GM12878 (cell line): ENCODE data around the gene AGFG1.

Experiments used
- CTCF ChIP-seq, 3 experiments: IDR thresholded peaks in 2 of 3; conservative IDR thresholded peaks in 1 of 3; 2 replicates each; pipeline ENCODE4 v1.5.1; 2011; ENCODE audit warnings: low read depth in 3 of 3, low read length in 3 of 3, mild to moderate bottlenecking in 3 of 3, control low read depth in 2 of 3, moderate library complexity in 2 of 3, inconsistent platforms in 1 of 3, mixed read lengths in 1 of 3; ENCODE audit not compliant: control insufficient read depth in 2 of 3, insufficient read depth in 1 of 3; ENCODE audit errors: extremely low read depth in 1 of 3
- EP300 ChIP-seq, 2 experiments: fragments of 150-350 bp in 1 of 2; IDR thresholded peaks; 2 replicates each; pipeline ENCODE4 v1.6.1; 2011 to 2012; ENCODE audit warnings: low read depth in 2 of 2, low read length in 2 of 2, borderline replicate concordance in 1 of 2, improper control_type of control experiment in 1 of 2, inconsistent platforms in 1 of 2; ENCODE audit not compliant: control insufficient read depth in 1 of 2
- MTA3 ChIP-seq: IDR thresholded peaks from 2 replicates; pipeline ENCODE4 v1.6.1; 2012; ENCODE audit warnings: low read length, inconsistent platforms, borderline replicate concordance
- POLR2A ChIP-seq: IDR thresholded peaks from 2 replicates; pipeline ENCODE4 v1.6.1; 2011; ENCODE audit warnings: low read depth, mild to moderate bottlenecking, low read length
- SREBF2 ChIP-seq: IDR thresholded peaks from 2 replicates; pipeline ENCODE4 v1.6.1; 2012; ENCODE audit warnings: mild to moderate bottlenecking, low read length
- TAF1 ChIP-seq: IDR thresholded peaks from 2 replicates; pipeline ENCODE4 v1.6.1; 2011; ENCODE audit warnings: mild to moderate bottlenecking, low read depth, low read length, borderline replicate concordance
- YY1 ChIP-seq: IDR thresholded peaks from 2 replicates; pipeline ENCODE4 v1.6.1; 2011; ENCODE audit warnings: low read depth, mild to moderate bottlenecking, low read length

- TF ChIP-seq MTA3 (no peak), CTCF (IDR thresholded peaks at IDR 0.05 in 2 of 3, conservative IDR thresholded peaks at IDR 0.05 in 1 of 3; ENCODE audit: control insufficient read depth in 2 of 3, extremely low read depth in 1 of 3, insufficient read depth in 1 of 3, low read depth in 3 of 3, low read length in 3 of 3) (no peak), EP300 (IDR thresholded peaks at IDR 0.05; ENCODE audit: borderline replicate concordance in 1 of 2, control insufficient read depth in 1 of 2, low read depth in 2 of 2, low read length in 2 of 2) (no peak), SREBF2 (no peak), POLR2A (no peak), TAF1 (no peak), YY1 (no peak)
These were observed 14.7 kb downstream of the AGFG1 start for GRCh38 chr2:227486688-227487087.
